GM12891 (cell line): Measurements from ENCODE around the gene MCTP1.

Source experiments
- DNase-seq: peaks from one replicate; pipeline ENCODE4 v3.0.0; 2011; ENCODE audit warnings: low spot score; ENCODE audit not compliant: insufficient read length
- FAIRE-seq: peaks from 2 replicates; lab custom pipeline; 2011; peaks lifted over from hg19 to GRCh38; lab: Jason Lieb, UNC
- PAX5 ChIP-seq: IDR thresholded peaks from 2 replicates; pipeline ENCODE4 v1.6.1; 2011; ENCODE audit warnings: low read length, moderate library complexity, mild to moderate bottlenecking; ENCODE audit not compliant: insufficient read depth, severe bottlenecking
- POLR2A ChIP-seq: IDR thresholded peaks from 2 replicates; pipeline ENCODE4 v1.6.1; 2011; ENCODE audit warnings: low read depth, low read length, control low read depth
- POLR2AphosphoS5 ChIP-seq: IDR thresholded peaks from 2 replicates; pipeline ENCODE4 v1.6.1; 2011; ENCODE audit warnings: low read depth, low read length, control low read depth
- POU2F2 ChIP-seq: IDR thresholded peaks from 2 replicates; pipeline ENCODE4 v1.6.1; 2011; ENCODE audit warnings: low read depth, mild to moderate bottlenecking, control low read depth, low read length, moderate library complexity
- SPI1 ChIP-seq: IDR thresholded peaks from 2 replicates; pipeline ENCODE4 v1.6.1; 2011; ENCODE audit warnings: low read depth, low read length, control low read depth
- TAF1 ChIP-seq: IDR thresholded peaks from 2 replicates; pipeline ENCODE4 v1.6.1; 2011; ENCODE audit warnings: low read depth, low read length, control low read depth

The MCTP1 gene

GRCh38 chr5:94674490-94675382 lies 610.2 kb downstream of the MCTP1 start:
- no peak for TF ChIP-seq POU2F2
- no peak for TF ChIP-seq SPI1
- no peak for TF ChIP-seq PAX5
- TF ChIP-seq TAF1: no peak
- no peak for TF ChIP-seq POLR2AphosphoS5
- TF ChIP-seq POLR2A: no peak
- DNase-seq (no peak), FAIRE-seq (no peak)

DNA sequence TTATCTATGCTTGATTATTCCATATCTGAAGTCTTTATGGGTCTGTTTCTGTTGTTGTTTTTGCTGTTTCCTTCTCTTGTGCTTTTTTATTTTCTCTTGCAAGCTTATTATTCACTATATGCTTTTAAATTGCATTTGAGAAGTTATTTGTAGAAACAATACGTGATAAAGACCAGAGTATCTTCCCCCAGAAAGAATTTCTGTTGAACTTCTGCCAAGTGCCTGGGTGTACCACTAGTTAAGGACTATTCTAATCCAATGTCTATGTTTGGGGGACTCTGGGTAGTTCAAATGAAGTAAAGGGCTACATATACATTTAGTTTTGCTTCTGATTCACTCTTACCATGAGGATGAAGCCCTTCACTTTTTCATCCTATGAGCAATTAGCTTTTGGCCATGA lies 612.1 kb downstream of the MCTP1 start:
- no peak for FAIRE-seq

DNA sequence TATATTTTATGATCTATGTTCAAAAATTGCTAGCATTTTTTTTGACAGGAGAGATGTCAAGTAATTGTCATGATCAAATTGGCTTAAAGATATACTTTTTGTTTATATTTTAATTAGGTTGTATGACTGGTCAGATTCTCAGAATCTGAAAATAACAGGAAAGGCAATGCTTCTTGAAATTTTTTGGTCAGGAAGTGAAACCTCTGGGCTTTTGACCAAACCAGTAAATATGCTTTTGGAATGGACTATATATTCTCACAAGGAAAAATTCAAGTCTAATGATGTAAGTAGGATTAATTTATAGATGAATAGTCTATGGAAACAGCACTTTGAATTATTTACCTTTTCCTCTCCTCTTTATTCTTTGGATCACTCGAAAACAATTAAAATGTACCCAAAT lies 614.2 kb downstream of the MCTP1 start:
- TF ChIP-seq POLR2A (no peak), SPI1 (no peak), TAF1 (no peak), POU2F2 (no peak), PAX5 (no peak), POLR2AphosphoS5 (no peak)
- DNase-seq: no peak
- FAIRE-seq: no peak

More for the DNA sequence above, 612.1 kb downstream of the MCTP1 start:
- DNase-seq: no peak
- no peak for TF ChIP-seq TAF1
- no peak for TF ChIP-seq SPI1

DNA sequence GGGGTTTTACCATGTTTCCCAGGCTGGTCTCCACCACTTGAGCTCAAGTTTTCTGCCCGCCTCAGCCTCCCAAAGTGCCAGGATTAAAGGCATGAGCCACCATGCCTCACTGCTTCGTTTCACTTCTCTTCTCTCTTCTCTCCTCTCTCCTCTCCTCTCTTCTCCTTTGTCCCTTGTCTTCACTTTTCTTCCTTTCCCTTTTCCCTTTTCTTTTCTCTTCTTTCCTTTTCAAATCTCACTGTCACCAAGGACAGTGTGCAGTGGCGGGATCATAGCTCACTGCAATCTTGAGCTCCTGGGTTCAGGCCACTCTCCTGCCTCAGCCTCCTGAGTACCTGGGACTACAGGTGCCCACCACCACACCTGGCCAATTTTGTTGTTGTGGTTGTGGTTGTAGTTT lies 617.0 kb downstream of the MCTP1 start:
- TF ChIP-seq SPI1: no peak
- TF ChIP-seq TAF1: no peak
- TF ChIP-seq POLR2AphosphoS5: no peak
- no peak for TF ChIP-seq PAX5
- TF ChIP-seq POU2F2: no peak
- no peak for TF ChIP-seq POLR2A
- FAIRE-seq: no peak

DNA sequence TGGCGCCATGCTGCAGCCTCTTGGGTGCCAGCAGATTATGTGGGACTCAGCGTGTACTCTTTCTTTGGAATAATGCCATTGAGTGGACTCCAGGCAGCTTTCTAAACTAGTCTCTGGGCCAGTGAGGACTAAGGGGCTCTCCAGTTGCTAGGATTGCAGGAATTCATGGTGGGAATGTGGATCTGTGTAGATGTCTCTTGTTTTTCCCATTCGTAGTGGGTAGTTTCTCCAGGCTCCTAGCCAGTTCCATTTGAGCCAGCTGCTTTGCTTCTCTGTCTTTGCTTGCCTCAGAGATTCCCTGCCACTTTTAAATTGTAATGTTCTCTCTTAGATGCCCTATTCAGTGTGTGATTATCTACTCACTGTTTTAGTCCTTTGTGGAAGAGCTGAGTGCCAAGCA lies 623.8 kb downstream of the MCTP1 start:
- FAIRE-seq: no peak
- no peak for TF ChIP-seq TAF1
- TF ChIP-seq POLR2A: no peak
- no peak for TF ChIP-seq SPI1
- no peak for TF ChIP-seq POLR2AphosphoS5
- TF ChIP-seq PAX5: no peak
- no peak for TF ChIP-seq POU2F2
- DNase-seq: no peak

More for the DNA sequence above, 617.0 kb downstream of the MCTP1 start:
- DNase-seq: no peak

DNA sequence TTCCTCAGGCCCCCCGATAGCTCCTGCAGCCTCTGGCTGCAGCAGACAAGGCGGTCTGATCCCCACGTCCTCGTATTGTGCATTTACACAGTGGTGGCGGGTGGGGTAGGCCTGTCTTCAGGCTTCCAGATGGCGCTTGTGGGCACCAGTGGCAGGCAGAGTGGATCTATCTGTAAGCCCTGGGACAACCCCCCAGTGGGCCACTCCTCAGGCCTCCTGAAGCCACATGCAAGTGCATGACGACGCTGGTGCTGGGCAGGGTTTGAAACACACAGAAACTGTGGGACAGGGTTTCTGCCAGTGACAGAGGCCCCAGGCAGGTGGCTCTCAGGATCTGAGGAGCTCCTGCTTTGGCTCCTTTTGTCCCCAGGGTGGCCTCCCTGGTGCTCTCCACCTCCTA lies 624.4 kb downstream of the MCTP1 start:
- FAIRE-seq (no peak), DNase-seq (no peak)

DNA sequence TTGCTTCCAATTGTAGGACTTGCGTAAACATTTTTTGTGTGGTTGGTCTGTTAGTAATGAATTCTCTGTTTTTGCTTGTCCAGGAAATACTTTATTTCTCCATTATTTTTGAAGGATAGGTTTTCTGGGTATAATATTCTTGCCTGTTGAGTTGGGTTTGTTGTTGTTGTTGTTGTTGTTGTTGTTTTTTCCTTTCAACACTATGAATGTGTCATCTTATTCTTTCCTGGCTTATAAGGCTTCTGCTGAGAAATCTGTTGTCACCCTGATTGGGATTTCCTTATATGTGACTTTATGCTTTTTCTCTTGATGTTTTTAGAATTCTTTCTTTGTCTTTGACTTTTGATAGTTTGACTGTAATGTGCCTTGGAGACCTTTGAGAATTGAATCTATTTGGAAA lies 626.6 kb downstream of the MCTP1 start:
- FAIRE-seq (no peak), DNase-seq (no peak)
- TF ChIP-seq SPI1: no peak
- TF ChIP-seq POLR2A: no peak
- TF ChIP-seq PAX5: no peak
- no peak for TF ChIP-seq POLR2AphosphoS5
- no peak for TF ChIP-seq TAF1
- TF ChIP-seq POU2F2: no peak

More for the DNA sequence above, 624.4 kb downstream of the MCTP1 start:
- TF ChIP-seq POLR2A: no peak
- TF ChIP-seq PAX5: no peak
- no peak for TF ChIP-seq POLR2AphosphoS5
- no peak for TF ChIP-seq POU2F2
- no peak for TF ChIP-seq TAF1
- TF ChIP-seq SPI1: no peak
